NCI-H345 (cell line): ENCODE results near the gene AUTS2.

Experiments
- DNase-seq: peaks from one replicate; lab custom pipeline; 2025; lab: John Stamatoyannopoulos, UW

The AUTS2 gene

DNA sequence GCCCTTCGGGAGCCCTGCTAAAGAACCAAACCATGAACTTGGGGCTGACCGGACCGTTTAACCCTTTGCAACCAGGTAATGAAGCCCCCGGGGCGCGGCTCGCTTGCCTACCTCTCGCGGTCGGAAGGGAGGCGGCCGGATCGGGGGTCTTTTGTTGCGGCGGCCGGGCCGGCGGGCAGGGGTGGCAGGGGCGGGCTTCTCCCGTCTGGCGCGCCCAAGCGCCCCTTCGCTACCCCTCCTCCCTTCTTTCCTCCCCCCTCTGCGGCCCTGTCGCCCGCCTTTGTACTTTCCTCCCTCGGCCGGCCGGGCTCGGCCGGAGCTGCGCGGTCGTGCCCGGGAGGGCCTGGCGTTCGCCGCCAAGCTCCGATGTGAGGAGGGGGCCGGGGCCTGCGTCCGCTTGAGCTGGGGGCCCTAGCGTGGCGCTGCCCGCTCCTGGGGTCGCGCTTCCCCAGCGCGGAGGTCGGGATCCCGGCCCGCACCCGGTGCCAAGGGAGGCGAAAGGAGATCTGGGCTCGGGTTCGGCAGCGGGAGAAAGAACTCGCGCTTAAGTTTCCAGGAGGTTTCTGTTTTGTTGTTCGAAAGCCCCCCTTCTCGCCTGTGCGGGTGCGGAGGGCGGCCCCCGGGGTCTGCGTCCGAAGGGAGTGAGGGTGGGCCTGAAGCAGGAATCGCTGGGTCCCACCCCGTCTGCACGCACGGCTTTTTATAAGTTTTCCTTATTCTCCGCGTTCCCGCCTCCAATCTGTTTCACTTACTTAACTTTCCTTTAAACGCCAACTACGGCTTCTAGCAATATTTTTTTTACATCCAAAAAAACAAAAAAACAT, 1096.9 kb downstream of the AUTS2 start:
- DNase-seq = no peak

DNA sequence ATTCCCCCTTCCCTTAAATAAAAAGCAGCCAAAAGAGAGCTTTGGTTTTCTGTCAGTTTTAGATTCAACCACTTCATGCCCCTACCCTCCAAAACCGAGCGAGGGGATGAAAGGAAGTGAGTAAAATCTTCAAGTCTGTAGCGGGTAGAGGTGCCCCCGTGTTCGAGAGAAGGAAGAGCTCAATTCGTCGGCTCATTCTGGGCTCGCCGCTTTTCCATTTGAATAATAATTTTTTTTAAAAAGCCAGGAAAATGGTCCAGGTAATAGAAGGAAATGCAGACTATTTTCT, 1097.5 kb downstream of the AUTS2 start:
- DNase-seq = no peak

DNA sequence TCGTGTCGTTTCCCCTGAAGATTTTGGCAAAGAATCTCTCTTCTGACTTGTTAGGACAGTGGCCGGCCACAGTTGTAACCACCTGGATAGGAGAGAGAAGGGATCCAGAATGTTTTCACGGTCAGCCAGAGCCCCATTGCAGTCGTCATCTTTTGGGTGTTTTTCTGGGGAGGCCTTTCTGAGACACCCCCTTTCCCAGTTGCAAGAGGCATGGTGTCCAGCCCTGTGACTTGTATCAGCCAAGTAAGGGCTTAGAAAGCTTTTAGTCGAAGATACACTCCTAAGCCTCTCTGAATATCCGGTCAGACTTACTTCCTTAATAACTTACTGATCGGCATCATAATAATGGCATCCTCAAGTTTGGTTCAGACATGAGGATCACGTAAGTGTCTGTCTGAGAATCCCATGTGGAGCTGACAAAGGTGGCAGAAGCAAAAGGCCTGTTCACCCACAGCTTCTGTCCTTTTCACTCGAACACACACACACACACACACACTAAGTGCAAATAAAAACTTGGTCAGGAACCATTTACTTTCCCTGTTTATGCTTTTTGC, 1098.0 kb downstream of the AUTS2 start:
- DNase-seq = peak; percentile 29

DNA sequence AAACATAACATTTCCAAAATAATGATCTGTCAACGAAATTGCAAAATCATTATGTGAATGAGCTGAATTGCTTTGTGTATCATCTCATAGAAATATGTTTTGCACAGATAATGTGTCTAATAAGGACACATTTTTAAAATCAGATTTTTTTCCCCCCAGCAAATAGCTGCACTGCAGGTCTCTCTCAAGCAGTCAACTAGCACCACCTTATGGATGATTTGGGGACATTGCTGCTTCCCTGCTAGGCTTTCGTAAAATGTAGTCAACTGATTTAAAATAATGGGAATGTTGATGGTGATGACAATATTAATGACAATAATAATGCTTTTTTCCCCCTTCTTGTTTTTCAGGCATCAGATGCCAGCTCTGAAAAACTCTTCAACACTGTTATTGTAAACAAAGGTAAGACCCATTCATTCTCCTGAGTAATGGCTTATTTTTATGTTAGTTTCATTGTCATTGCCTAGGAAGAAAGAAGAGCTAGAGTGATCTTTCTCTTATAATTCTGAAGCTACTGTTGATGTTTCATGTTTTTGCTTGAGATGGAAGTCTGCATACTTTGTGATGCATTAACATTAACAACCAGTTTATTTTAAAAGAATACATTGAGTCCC, 1100.1 kb downstream of the AUTS2 start:
- DNase-seq = peak; percentile 56

DNA sequence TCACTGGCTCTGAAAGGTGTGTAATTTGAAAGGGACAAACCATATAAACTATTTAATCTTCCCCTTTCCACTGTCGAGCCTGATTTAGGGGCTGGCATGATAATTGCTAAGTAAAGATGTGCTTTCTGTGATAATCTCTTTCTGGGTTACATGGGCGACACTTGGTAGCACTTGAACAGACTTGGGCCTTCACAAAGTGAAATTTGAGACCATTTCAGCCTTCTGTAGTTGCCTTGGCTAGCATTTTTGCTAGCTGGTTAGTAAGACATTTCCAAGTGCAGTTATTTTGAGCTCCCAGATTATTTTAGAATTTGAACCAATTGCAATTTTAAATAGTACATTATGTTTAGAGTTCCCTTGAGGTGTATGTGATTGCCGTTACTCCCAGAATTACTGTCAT, 1101.0 kb downstream of the AUTS2 start:
- no peak for DNase-seq

DNA sequence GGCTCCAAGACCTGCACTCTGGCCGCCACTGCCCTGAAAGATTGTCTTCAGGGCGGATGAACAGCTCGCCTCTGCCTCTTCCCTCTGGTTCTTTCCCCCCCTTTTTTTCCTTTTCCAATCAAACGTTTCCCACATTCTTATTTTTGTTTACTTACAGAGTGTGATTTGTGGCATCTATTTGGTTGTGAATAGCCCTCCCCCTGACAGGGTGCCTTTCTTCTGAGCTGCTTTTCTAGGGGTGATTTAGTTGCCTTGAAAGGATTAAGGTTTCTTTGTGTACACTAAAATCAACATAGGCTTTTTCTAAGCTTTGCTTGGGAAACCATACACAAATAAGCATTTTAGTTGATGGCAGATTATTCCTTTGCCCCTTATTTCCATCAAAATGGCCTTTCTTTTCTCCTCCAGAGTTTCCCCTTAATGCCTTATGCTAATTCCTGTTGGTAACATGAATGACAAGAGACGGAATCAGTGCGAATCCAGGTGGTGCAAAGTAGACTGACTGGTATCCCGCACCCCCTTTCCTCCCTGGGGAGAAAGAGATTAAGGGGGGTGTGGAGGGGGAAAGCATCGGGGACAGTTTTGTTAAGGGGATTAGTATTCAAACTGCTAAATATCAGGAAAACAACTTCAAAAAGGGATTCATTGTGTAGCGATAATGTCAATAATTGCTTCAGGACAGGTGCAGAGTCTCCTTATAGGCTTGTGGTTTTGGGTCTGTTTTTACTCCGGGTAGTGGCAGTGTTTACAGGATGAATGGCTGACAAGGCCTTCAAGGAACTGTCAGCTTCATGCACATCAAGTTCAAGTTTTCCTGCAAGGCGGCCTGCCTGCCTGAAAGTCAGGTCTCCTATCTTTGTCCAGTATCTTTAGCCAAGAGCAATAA, 1102.0 kb downstream of the AUTS2 start:
- no peak for DNase-seq

DNA sequence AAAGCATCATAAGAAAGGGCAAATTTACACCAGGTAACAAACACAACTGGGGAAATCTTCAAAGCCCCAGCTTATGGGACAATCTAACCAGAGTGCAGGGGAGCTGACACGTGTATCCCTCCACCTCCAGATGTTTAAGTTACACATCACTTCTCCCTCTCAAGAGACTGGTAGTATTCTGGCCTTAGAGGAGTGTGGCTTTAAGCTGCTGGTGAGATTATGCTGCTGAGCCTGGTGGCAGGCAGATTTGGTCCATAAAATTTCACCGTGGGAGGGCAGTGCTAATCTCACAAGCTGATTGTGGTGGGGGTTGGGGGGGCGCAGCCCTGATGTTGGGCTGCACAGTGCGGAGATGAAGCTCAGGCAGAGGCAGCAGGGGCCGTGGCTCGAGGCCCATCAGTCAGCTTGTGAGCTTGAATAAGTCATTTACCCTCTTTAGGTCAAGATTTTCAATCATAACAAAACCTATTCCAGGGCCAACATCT, 1102.7 kb downstream of the AUTS2 start:
- DNase-seq = no peak

DNA sequence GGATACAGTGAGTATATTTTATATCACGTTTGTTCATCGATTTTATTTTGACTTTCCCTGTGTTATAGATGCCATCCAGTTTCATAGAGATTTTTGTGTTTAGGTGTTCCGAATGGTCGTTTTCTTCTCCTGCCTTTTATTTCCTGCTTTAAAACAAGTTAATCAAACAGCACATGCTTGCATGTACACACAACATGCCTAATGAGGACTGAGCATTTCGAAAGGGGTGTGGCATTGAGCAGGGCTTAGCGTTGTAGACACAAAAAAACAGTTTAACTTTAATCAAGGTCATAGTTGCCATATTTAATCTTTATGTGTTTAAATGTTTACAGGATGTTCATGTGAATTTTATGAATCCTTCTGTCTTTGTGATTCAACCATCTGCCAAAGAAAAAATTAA, 1103.2 kb downstream of the AUTS2 start:
- no peak for DNase-seq

DNA sequence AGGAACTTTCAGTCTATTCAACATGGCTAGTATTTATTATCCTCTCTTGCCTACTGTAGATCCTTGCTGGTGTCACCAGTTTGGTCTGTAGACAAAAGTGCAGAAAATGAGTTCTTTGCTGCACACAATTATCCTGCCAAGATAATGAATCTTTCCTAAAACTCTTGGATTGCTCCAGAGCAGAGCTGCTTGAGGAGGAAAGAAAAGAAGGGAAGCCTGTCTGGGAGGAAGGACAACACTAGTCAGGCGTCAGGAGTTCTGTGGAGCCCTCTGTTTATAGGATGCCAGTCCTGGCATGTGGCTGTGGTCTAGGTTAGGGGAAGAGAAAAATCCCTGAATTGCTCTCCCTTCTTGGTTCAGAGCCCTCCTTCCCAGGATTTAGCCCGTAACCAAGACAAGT, 1103.7 kb downstream of the AUTS2 start:
- DNase-seq = no peak

DNA sequence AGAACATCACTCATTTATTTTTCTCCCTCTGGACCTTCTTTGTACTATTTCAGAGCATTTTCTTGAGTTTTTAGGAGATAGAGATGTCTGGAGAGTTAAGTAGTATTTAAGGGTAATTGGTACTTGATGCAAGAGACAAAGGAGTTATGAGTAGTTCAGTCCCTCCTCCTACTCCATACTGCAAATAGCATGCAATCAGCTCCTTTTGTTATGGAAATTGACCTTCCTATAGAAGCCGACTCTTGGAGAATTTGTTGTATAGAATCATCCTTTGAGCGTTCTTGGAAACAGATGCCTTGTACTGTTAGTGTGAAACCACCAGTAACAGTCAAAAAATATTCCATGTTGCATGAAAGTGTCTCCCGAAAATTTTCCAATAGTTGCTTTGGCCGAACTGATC, 1105.5 kb downstream of the AUTS2 start:
- no peak for DNase-seq

DNA sequence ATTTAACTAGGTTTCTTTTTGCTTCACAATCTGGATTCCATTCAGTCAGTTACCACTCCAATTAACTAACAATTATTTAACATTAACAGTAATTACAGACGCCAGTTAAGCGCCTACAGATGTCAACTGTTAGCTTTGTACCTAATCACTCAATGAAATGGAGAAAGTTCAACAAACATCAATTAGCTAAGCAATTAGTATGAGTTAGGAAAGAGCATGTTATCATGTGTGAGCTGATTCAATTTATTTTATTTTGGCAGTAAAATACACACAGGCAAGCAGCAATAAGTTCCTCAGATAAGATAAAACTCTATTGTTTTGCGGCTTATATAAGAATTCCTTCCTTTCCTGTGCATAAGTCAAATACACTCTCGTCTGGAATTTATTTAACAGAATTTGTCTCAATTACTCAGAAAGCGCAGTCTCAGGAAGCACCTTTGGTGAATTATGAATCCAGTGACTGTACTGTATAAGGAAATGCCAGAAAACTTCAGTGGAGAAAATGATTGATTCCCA, 1106.6 kb downstream of the AUTS2 start:
- no peak for DNase-seq

DNA sequence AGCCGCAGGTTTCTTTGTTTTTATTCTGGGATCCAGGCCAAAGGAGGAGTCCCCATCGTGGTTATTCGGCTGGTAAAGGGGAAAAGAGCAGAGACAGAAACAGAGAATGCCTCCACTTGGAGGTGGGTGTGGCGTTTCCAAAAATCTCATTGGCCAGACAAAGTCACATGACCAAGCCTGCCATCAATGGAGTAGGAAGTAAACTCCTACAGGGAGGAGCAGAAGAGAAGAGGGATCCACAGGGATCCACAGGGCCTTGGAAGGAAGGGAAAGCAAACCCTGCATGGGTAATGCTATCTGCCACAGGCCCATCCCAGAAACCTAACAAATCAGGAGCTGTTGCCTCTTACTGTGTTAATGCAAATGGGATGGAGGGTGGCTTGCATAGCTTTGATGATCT, 1107.9 kb downstream of the AUTS2 start:
- no peak for DNase-seq

DNA sequence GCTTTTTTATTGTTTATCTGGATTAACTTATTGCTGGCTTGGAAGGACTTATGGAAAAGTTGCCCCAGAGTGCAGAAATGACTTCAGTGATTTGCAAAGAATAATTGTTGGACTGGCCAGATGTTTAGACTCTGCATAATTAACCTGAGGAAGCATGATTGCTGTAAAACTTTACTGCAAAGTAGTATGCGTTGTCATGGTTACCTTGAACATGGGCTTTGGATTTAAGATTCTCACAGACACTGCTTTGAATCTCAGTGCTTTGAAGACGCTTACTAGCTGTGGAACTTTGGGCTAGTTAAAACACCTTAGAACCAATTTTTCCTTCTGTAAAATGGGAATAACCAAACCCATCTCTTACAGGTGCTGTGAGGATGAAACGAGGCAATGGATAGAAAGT, 1108.4 kb downstream of the AUTS2 start:
- DNase-seq = no peak

DNA sequence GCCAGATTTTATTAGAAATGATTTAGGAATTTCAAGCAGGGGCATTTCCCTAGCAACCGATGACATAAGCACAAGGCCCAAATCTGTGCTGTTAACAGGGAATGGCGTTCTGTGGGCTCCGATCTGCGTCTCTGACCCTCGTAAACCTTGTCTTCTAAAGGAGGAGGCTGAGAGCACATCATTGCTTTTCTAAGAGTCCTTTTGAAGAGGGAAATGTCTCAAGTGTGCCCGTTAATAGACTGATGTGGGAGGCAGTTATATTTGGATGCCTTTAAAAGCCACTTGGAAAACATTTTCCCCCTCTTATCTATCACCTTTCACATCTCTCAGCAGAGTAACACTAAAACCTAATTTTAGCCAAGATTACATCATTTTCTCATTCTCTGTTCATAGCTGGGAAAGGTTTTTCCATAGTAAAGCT, 1109.6 kb downstream of the AUTS2 start:
- DNase-seq = no peak

DNA sequence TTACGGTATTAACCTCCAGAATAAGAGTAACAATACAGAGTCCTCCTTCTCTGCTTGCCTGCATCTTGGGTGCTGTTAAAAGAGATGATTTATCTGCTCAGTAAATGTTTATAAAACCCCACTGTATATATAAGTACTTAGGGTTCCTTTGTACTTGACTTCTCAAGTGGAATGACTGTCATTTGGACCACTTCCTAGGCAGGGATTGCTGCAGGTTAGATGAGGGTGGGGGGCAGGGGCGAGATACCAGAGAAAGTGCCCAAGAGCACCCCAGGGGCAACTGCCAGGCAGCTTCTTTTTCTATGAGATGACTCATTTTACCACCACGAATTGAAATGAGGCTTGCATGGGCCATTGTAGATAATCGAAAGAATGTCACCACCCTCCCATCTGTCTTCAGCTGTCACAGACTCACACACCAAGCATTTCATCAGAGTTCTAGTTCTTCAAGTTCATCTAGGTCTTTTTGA, 1111.8 kb downstream of the AUTS2 start:
- DNase-seq = peak; percentile 76

DNA sequence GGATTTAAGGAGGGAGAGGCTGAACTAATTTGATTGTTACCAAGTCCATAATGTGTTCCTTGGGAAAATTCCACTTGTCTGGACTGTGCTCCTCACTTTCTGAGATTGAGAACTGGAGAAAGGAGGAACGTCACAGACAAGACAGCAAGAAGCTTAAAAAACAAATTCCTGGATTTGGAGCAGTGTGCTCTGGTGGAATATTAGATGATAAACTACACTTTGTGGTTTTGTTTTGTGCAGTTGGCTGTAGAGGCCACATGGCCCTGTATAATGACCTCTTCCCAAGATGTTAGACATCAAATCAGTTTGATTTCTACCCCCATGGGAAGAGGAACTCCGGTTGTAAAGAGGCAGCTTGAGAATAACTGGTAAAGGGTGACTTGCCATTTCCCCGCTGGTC, 1112.4 kb downstream of the AUTS2 start:
- DNase-seq = no peak

DNA sequence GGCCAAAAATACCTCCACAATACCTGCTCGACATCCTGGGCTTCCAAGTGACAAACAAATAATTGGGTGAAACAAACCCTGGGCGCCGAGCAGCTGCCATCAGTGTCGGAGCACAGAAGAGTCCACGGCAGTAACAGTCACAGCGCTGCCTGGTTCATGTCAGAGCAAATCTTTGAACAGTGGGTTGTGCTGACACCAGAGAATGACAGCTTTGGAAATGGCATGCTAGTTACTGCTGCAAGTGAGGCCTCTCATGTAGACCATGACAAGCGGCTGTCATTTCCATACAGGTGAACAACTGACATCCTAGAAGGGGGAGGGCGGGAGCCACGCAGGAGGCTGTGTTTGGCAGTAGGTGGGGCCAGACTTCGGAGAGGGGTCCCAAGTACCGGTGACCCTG, 1113.2 kb downstream of the AUTS2 start:
- DNase-seq = peak; percentile 57

DNA sequence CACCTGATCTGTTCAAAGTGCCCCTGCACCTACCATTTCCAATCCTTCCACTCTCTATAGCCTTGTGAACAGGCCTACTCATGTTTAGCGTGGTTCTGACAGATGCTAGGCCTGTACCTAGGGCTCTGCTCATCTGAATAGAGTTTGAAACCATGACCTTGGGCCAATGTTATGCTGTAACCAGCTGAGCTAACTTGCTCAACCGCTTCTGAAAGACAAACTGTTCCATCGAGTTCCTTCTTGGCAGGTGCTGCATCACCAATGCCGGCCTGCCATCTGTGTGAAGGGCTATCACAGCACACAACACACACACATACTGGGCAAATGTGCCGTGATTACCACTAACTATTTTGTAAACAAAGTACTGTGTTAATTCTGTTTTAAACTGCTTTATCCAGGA, 1114.7 kb downstream of the AUTS2 start:
- DNase-seq = peak; percentile 54

DNA sequence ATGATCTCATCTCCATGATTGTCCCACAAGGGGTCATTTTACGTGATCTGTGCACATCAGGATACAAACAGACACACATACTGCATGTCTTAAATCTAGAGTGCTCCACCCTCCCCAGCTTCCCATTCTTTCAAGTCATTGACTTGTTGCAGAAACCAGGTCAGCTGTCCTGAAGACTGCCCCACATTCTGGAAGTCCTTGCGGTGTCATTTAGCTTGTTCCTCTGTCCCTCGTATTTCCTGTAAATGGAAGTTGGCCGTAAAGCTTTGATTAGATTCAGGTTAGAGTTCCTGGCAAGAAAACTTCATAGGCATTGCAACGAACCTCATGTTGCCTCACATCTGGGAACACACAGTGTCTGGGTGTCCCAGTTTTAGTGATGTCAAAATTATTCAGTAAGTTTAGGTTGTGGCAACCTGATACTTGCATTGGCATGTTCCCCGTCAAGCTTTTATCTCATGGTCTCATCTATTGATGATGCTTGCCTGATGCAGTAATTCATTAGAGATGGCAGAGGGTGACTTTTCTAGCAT, 1116.3 kb downstream of the AUTS2 start:
- DNase-seq = no peak

DNA sequence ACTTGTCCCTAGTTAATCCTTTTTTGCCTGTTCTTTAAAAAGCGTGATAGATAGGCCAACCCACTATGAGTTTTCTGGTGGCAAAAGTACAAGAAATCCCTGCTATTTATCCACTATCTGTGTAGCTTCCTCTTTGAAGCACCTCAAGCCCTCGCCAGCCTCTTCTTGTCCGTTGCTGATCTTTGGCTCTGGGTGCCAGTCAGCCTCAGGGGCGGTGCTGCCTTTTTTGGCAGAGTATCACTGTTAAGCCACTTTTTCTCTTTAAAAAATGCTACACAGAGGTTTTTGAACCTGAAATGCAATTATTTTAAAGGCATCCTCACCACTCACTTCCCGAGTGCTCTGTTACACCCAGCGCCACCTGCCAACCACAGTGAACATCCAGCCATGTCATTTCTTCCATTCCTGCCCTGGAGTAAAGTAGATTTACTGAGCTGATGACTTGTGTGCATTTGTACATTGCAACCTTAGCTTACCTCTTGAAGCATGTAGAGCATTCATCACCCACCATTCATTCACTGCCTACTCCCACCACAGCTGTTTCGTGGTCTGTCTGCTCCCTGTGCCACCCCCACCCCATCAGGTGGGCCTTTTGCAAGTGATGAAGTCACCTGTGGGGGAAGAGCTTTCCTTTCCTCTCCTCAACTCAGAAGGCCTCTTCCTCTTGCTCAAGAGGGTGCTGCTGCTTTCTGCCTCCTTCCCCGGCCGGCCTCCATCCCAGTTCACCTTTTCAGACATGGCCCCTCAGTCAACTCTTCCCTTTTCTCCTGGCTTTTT, 1119.5 kb downstream of the AUTS2 start:
- DNase-seq = no peak

DNA sequence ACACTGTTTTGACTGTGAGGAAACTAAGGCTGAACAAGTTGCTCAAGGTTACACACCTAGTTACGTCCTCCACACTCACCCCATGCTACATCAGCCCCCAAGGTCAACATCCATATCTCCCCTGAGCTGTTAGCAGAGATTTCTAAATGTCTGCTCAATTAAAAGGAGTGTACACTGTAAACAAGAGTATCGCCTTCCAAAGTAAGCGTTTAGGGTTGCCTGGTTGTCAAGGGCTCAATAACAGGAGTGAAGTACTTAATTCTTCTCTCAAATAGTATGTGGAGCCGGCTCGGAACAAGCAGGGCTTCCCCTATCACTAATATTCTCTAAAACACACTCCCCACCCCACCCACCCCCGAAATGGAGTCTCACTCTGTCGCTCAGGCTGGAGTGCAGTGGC, 1120.8 kb downstream of the AUTS2 start:
- DNase-seq = peak; percentile 24
